Endothelial cell of umbilical vein (primary cell): ENCODE measurements around the gene DCHS2. TPM values are rescaled to one million over a fixed set of nuclear protein-coding genes. Genes with fewer than 3 reads are reported as not detected.

Experiments used
- BruUV-seq: library from RNA; stranded (reverse); fragments of 400-500 nt; replicated peaks from 2 replicates; lab custom pipeline; 2021; lab: Mats Ljungman, UMichigan
- CTCF ChIA-PET: fragments of 300-600, 350-600 bp; sonication (Branson Sonifier 250); formaldehyde crosslinking; loops from one replicate; lab custom pipeline; 2021; ENCODE audit warnings: antibody characterized with exemption, inconsistent platforms; lab: Charles Lee
- POLR2A ChIA-PET: fragments of 300-600, 350-600 bp; sonication (Branson Sonifier 250); formaldehyde crosslinking; loops from one replicate; lab custom pipeline; 2021; ENCODE audit warnings: antibody characterized with exemption, inconsistent platforms; lab: Charles Lee
- DNase-seq: peaks from one replicate; pipeline ENCODE4 v3.0.0-alpha.2; 2011; ENCODE audit warnings: low read depth, low spot score
- FAIRE-seq: peaks from 2 replicates; lab custom pipeline; 2011; peaks lifted over from hg19 to GRCh38; lab: Jason Lieb, UNC
- H2AFZ ChIP-seq: 2 replicates; pipeline ENCODE4 v1.6.0; 2012; ENCODE audit warnings: low read depth, low read length, control low read depth, inconsistent platforms
- H3K27ac ChIP-seq: 2 replicates; pipeline ENCODE4 v1.5.1; 2011; ENCODE audit warnings: low read depth, mild to moderate bottlenecking, control low read depth, low read length, moderate library complexity; ENCODE audit not compliant: insufficient read depth
- H3K27me3 ChIP-seq, 2 experiments: 2 replicates each; pipeline versions ENCODE4 v1.6.0 to v1.6.1; 2011; ENCODE audit warnings: low read length in 2 of 2, mixed read lengths in 1 of 2; ENCODE audit not compliant: control insufficient read depth in 2 of 2, insufficient read depth in 2 of 2
- H3K36me3 ChIP-seq, 2 experiments: 2 replicates in 1 of 2; 3 replicates in 1 of 2; pipeline ENCODE4 v1.5.1; 2011; ENCODE audit warnings: low read length in 2 of 2, mild to moderate bottlenecking in 1 of 2, moderate library complexity in 1 of 2; ENCODE audit not compliant: control insufficient read depth in 2 of 2, insufficient read depth in 2 of 2; ENCODE audit errors: extremely low read depth in 1 of 2
- H3K4me1 ChIP-seq: 3 replicates; pipeline ENCODE4 v1.5.1; 2011; ENCODE audit warnings: mild to moderate bottlenecking, low read length; ENCODE audit not compliant: control insufficient read depth, insufficient read depth; ENCODE audit errors: extremely low read depth
- H3K4me2 ChIP-seq: 2 replicates; pipeline ENCODE4 v1.6.1; 2011; ENCODE audit warnings: low read length, control low read depth, mixed read lengths; ENCODE audit not compliant: insufficient read depth
- H3K4me3 ChIP-seq, 3 experiments: fragments of 200-600 bp in 1 of 3; sonication (generic), shearing (Covaris generic) in 1 of 3; replicated peaks in 1 of 3; 2 replicates each; pipeline ENCODE4 v1.5.1; 2011 to 2016; ENCODE audit warnings: control low read depth in 3 of 3, low read length in 3 of 3, mild to moderate bottlenecking in 2 of 3, inconsistent platforms in 1 of 3, low read depth in 1 of 3, moderate library complexity in 1 of 3; ENCODE audit not compliant: insufficient read depth in 1 of 3
- H3K79me2 ChIP-seq: 2 replicates; pipeline ENCODE4 v1.6.0; 2012; ENCODE audit warnings: low read length, inconsistent platforms; ENCODE audit not compliant: control insufficient read depth, insufficient read depth
- H3K9ac ChIP-seq: replicated peaks from 2 replicates; pipeline ENCODE3; 2011; ENCODE audit warnings: low read length, control low read depth; ENCODE audit not compliant: insufficient read depth; ENCODE audit errors: extremely low read depth
- H3K9me1 ChIP-seq: replicated peaks from 3 replicates; pipeline ENCODE4 v1.6.0; 2011; ENCODE audit warnings: mild to moderate bottlenecking, low read length; ENCODE audit not compliant: control insufficient read depth, insufficient read depth; ENCODE audit errors: extremely low read depth
- H3K9me3 ChIP-seq: replicated peaks from 2 replicates; pipeline ENCODE4 v1.5.1; 2012; ENCODE audit warnings: low read length, inconsistent platforms; ENCODE audit not compliant: control insufficient read depth, insufficient read depth
- H4K20me1 ChIP-seq: replicated peaks from 2 replicates; pipeline ENCODE3; 2011; ENCODE audit warnings: mild to moderate bottlenecking, low read length; ENCODE audit not compliant: control insufficient read depth, insufficient read depth; ENCODE audit errors: extremely low read depth
- CTCF ChIP-seq, 2 donors: IDR thresholded peaks; 1 replicate in 1 of 2; 2 replicates in 1 of 2; pipeline ENCODE4 v1.5.1; 2011; ENCODE audit warnings: low read length in 2 of 2, mild to moderate bottlenecking in 2 of 2, moderate library complexity in 2 of 2, control low read depth in 1 of 2, inconsistent platforms in 1 of 2, low read depth in 1 of 2; ENCODE audit not compliant: insufficient read depth in 1 of 2; ENCODE audit errors: extremely low read depth in 1 of 2
- FOS ChIP-seq: IDR thresholded peaks from 2 replicates; pipeline ENCODE4 v1.6.1; 2011; ENCODE audit warnings: mild to moderate bottlenecking, low read length, moderate library complexity, borderline replicate concordance; ENCODE audit not compliant: insufficient read depth
- GATA2 ChIP-seq: IDR thresholded peaks from 2 replicates; pipeline ENCODE4 v1.7.0; 2011; ENCODE audit warnings: low read depth, mild to moderate bottlenecking, moderate library complexity, mixed read lengths, low read length; ENCODE audit not compliant: insufficient read length, insufficient read depth
- JUN ChIP-seq: IDR thresholded peaks from 2 replicates; pipeline ENCODE4 v1.6.1; 2011; ENCODE audit warnings: borderline replicate concordance, low read depth; ENCODE audit not compliant: insufficient read length, insufficient read depth
- MYC ChIP-seq: IDR thresholded peaks from one replicate; pipeline ENCODE4 v1.6.1; 2011; ENCODE audit warnings: mild to moderate bottlenecking, low read depth, low read length
- dilution Hi-C: fragments of 300-500 bp; cut with MboI; formaldehyde crosslinking; loops from one replicate; pipeline ENCODE4 v1.15.0; 2019; ENCODE audit warnings: low sequenced_read_pairs; ENCODE audit not compliant: extremely low pct_ligation_motif_present
- intact Hi-C: fragments of 100-400 bp; cut with micrococcal nuclease; formaldehyde crosslinking; loops from one replicate; pipeline ENCODE4 v1.10.0; 2022
- polyA plus RNA-seq, 4 experiments: library from polyadenylated mRNA; depleted of rRNA in 3 of 4; stranded (reverse) in 3 of 4; unstranded in 1 of 4; fragments of >200 nt; gene quantifications; 2 replicates each; pipeline versions ENCODE4 v1.2.1 to v1.2.3, GENCODE V29; 2011 to 2012; ENCODE audit warnings: missing spikeins in 1 of 4
- total RNA-seq: library from RNA; stranded (reverse); gene quantifications from 2 replicates; pipeline ENCODE4 v1.2.3, GENCODE V29; 2021

DCHS2 gene
- total and polyA plus RNA-seq, 2 donors (not counting 3 experiments of a cell fraction or from before 2014, with no cell fraction given): not detected

GRCh38 chr4:154529728-154530519 lies 38.3 kb upstream of the DCHS2 start:
- no peaks in the 10 kb centered on the region for H4K20me1 ChIP-seq
- dilution Hi-C loops (no loop called here), intact Hi-C loops (no loop called here)
- BruUV-seq: no TSS peak
- FAIRE-seq (no peak), DNase-seq (no peak)
- peaks cover 3 to 4% of the 10 kb centered on the region in 2 experiments for H3K27me3 ChIP-seq
- no peaks in the 10 kb centered on the region for H3K79me2 ChIP-seq
- no peaks in the 10 kb centered on the region for H3K9me1 ChIP-seq
- H3K27ac ChIP-seq: no peak overlapping the region
- TF ChIP-seq GATA2 (no peak), JUN (no peak), CTCF (IDR thresholded peaks at IDR 0.05; ENCODE audit: extremely low read depth in 1 of 2, insufficient read depth in 1 of 2, low read depth in 1 of 2, low read length in 2 of 2) (no peak), MYC (no peak)
- H3K36me3 ChIP-seq: no peaks in the 10 kb centered on the region
- no peak overlapping the region for H3K4me2 ChIP-seq
- no peaks in the 10 kb centered on the region for H3K4me1 ChIP-seq
- POLR2A ChIA-PET: no interaction called here
- no peak overlapping the region for H3K9ac ChIP-seq
- H3K9me3 ChIP-seq: no peaks in the 10 kb centered on the region
- H3K4me3 ChIP-seq: no peak overlapping the region
- CTCF ChIA-PET: interaction anchor here (1.0 to 1.4 kb wide), 3 partner anchors 26 to 89 kb away, joined by 3 to 4 read pairs (median 3); no protein-coding TSS in a partner anchor
- no peak overlapping the region for H2AFZ ChIP-seq

GRCh38 chr4:154528869-154529268 lies 37.3 kb upstream of the DCHS2 start:
- BruUV-seq: no TSS peak
- no peak overlapping the region for H3K27ac ChIP-seq
- TF ChIP-seq FOS (no peak), CTCF (IDR thresholded peaks at IDR 0.05; ENCODE audit: extremely low read depth in 1 of 2, insufficient read depth in 1 of 2, low read depth in 1 of 2, low read length in 2 of 2) (no peak)
- no peaks in the 10 kb centered on the region for H3K4me1 ChIP-seq
- H3K9me1 ChIP-seq: no peaks in the 10 kb centered on the region
- no peak overlapping the region for H3K4me2 ChIP-seq
- intact Hi-C loops: no loop called here
- H2AFZ ChIP-seq: no peak overlapping the region
- no peak for DNase-seq
- no peaks in the 10 kb centered on the region for H3K9me3 ChIP-seq
- FAIRE-seq: no peak
- POLR2A ChIA-PET: no interaction called here
- H3K36me3 ChIP-seq: no peaks in the 10 kb centered on the region
- no peak overlapping the region for H3K4me3 ChIP-seq
- H3K27me3 ChIP-seq: peaks cover 3 to 4% of the 10 kb centered on the region in 2 experiments
- H3K9ac ChIP-seq: no peak overlapping the region
- dilution Hi-C loops: no loop called here
- H3K79me2 ChIP-seq: no peaks in the 10 kb centered on the region
- H4K20me1 ChIP-seq: no peaks in the 10 kb centered on the region
- CTCF ChIA-PET: no interaction called here
